NK-92 treated with Interleukin-12 subunit alpha and Interleukin-12 subunit beta, amount 100 ng/mL, for 24 hours (cell line): ENCODE results near the gene SPATA3.
A peak's percentile ranks its signal among the peaks of the same experiment; 100 is the strongest.

Experiments used
- DNase-seq: peaks from one replicate; lab custom pipeline; 2025; lab: John Stamatoyannopoulos, UW

Gene SPATA3

DNA sequence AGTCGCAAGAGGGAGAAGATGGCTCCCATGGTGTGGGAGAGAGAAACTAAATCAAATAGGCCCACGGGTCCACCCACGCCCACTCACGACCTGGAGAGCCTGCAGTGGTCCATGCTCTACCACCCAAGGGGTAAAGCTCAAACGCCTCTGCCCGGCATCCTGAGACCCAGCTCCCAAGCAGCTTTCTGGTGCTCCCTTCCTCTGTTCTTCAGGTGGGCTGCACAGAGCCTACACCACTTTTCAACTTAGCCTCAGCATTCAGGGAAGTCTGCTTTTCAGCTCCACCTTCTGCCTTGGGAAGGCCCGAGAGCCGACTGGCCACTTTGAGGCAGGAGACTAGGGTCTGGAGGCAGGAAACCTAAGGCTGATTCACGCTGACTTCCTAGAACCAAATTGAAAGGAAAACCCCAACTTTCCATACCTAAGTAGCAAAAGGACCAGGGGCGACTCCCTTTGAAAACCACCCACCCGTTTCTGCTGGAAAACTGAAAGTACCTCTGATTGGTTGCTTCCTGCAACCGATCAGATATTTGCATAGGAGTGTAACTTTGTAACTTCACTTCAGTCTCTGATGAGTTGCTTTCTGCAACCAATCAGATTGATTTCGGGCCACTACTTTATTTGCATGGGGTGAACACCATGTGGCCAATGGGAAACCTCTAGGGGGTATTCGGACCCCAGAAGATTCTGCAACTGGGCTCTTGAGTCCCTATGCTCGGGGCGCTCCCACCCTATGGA is 26.8 kb upstream of the SPATA3 start:
- DNase-seq: no peak

DNA sequence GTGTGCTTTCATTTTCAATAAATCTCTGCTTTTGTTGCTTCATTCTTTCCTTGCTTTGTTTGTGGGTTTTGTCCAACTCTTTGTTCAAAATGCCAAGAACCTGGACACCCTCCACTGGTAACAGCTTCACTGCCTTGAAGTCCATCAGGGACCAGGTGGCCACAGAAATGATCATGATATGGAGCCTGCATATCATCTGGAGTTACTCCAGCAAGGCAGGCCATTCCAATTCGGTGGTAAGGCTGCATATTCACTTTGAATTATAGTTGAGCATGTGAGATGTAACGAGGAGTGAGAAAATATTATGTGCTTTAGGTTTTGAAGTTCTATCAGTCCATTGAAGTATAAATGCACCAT is 26.3 kb upstream of the SPATA3 start:
- DNase-seq: no peak

- no peak for DNase-seq
Measured at GRCh38 chr2:230972046-230972445, 23.9 kb upstream of the SPATA3 start.

GRCh38 chr2:230974096-230974913 is 21.6 kb upstream of the SPATA3 start:
- DNase-seq: peak; percentile 89

GRCh38 chr2:230975927-230976326 is 20.0 kb upstream of the SPATA3 start:
- DNase-seq: no peak

DNA sequence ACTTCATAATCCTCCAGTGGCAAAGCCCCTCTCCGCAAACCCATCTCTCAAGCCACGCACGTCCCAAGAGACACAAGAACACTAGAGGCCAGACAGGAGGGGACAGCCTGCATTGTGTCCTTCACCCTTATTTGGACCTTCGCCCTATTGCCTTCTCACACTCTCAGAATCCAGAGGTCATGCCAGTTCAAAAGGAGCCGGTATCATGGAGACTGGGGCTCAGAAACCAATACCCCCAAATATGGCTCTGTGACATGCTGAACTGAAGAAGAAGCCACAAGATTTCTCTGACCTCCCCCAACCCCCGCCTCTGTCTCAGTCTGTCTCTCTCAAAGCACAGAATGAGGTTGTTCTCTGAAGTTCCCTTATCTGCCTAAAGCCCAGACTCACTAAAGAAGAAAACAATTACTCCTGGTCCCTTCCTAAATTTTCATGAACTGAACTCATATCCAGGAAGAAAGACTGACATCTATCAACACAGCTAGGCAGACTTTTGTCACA is 19.2 kb upstream of the SPATA3 start:
- DNase-seq: no peak

DNA sequence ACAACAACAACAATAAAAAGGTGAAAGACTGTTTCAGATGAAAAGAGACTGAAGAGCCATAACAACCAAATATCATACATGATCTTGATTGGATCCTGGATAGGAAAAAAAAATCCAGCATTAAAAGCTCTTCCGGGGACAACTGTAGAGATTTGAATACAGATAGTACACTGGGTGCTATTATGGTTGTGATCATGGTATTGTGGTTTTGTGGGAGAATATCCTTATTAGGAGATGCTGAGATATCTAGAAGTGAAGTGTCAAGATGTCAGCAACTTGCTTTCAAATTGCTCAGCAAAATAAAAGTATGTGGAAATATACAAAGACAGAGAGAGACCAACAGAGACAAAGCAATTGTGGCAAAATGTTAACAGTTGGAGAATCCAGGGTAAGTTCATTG is 15.5 kb upstream of the SPATA3 start:
- no peak for DNase-seq

DNA sequence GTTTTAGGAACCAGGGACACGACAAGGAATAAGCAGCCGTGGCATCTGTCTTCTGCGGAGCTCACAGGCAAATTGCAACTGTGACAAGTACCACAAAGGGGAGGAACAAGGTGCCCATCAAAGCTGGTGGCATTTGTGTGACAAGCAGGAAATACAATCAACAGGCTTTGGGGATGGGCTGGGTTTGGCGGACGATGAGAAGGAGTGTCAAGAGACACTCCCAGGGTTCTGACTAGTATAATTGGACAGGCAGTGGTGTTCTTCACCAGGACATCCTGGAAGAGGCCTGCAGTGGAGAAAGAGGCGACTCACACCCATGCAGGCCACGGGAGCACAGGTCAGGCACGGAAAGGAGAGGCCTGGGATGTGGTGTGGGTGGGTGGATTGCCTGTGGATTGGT is 14.2 kb upstream of the SPATA3 start:
- no peak for DNase-seq

DNA sequence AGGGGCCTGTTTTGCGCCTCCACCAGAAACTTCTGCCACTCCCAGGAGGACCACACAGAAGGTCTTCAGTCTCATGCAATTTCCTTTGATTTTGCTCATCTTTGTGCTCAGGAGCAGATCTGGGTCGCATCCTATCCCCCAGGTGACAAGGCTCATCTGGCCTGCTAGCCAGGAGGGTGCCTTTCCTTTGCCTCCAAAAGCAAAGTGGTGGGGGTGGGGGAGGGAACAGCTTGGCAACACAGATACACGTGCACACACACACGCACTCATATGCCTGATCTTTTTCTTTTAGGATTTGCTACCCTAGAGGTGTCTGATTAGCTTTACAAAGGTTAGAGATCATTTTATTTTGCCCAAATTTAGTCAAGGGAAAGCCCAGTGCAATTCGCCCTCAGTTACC is 13.8 kb upstream of the SPATA3 start:
- DNase-seq: no peak

- no peak for DNase-seq
Measured at GRCh38 chr2:230982528-230982927, 13.4 kb upstream of the SPATA3 start.

DNA sequence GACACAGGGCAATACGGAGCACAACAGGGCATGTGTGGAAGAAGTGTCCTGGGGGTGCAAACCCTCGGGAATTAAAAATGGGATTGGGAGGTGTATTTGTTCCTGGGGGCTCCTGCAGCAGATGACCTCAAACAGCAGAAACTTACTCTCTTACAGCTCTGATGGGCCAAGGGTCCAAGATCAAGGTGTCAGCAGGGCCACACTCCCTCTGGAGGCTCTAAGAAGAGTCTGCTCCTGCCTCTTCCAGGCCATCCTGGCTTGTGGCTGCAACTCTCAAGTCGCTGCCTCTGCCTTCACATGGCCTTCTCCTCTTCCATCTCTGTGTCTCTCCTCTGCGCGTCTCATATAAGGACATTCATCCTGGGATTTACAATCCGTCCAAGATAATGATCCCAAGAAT is 12.4 kb upstream of the SPATA3 start:
- no peak for DNase-seq

GRCh38 chr2:230984393-230985220 is 11.3 kb upstream of the SPATA3 start:
- DNase-seq: no peak

GRCh38 chr2:230985519-230986231 is 10.2 kb upstream of the SPATA3 start:
- DNase-seq: no peak

DNA sequence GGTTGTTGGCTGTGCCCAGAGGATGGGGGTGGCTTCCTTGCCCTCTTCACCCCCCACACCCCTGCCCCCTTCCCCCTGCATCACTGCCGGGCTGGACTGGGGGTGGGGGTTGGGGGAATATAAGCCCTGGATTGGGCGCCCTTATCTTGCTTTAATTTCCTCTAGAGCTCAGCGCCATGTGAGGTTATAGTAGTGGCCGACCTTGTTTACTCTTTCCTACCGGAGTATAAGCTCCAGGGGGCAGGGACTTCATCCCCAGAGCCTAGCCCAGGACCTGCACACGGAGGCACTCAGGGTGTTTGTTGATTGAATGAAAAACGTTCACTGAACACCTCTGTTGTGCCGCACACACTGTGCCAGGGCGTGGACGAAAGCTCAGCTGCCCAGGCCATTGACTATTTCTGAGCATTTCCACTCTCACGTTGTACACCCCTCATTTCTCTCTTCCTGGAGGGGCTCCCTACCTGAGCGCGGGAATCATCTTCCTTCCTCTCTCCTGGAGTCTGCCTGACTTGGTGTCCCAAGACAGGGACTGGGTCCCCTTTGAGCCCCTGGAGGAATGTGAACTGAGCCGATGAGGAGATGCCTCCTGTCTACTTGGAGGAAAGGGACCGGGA is 9.3 kb upstream of the SPATA3 start:
- no peak for DNase-seq

GRCh38 chr2:230987137-230988020 is 8.5 kb upstream of the SPATA3 start:
- DNase-seq: peak; percentile 70

- DNase-seq: no peak
Measured at GRCh38 chr2:230989731-230990130, 6.2 kb upstream of the SPATA3 start.

GRCh38 chr2:230990131-230990898 is 5.6 kb upstream of the SPATA3 start:
- DNase-seq: no peak

DNA sequence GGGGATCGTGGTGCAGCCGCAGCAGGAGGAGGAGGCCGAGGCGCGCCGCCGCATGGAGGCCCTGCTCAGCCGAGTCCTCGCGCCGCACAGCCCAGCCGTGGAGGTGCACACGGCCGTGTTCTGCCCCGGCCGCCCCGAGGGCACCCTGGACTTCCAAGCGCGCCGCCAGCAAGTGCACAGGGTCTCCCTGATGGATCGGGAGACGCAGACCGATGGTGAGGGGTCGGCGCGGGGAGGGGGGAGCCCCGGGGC is 5.1 kb upstream of the SPATA3 start:
- no peak for DNase-seq

GRCh38 chr2:230991598-230991997 is 4.3 kb upstream of the SPATA3 start:
- no peak for DNase-seq

DNA sequence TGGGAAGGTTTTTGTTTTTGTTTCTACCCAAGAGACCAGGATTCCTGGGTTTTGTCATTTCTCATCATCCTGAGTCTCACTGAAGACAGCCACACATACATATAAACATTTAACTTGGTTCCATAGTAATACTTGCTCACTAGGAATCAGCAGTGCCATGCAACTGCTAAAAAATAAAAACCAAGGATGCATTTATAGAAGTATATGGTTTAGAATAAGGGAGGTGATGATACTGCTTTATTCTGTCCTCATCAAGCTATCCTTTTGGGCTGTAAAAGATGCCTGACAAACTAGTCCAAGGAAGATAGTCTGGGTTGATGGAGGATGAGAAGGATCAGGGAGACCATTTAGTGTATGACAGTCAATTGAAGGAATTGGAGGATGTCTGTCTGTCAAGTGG is 740 bp downstream of the SPATA3 start:
- DNase-seq: no peak
